GM12878 (cell line): ENCODE results near the gene EVX2. TPM values are rescaled to one million over a fixed set of nuclear protein-coding genes. Genes with fewer than 3 reads are reported as not detected.

Experiments
- BHLHE40 ChIP-seq, 2 experiments: fragments of 450-650 bp in 1 of 2; IDR thresholded peaks; 2 replicates each; pipeline ENCODE4 v1.6.1; 2011 to 2017; ENCODE audit warnings: low read depth in 2 of 2, borderline replicate concordance in 1 of 2, improper control_type of control experiment in 1 of 2, low read length in 1 of 2, mild to moderate bottlenecking in 1 of 2
- CBFB ChIP-seq: IDR thresholded peaks from 2 replicates; pipeline ENCODE4 v1.6.1; 2016; ENCODE audit warnings: antibody characterized with exemption, low read depth
- ETV6 ChIP-seq, 2 experiments: fragments of 450-650 bp in 1 of 2; IDR thresholded peaks in 1 of 2; conservative IDR thresholded peaks in 1 of 2; 2 replicates each; pipeline ENCODE4 v1.6.1; 2014; ENCODE audit warnings: antibody characterized with exemption in 1 of 2, borderline replicate concordance in 1 of 2, low read depth in 1 of 2, mild to moderate bottlenecking in 1 of 2, moderate library complexity in 1 of 2
- FOXM1 ChIP-seq: IDR thresholded peaks from 2 replicates; pipeline ENCODE4 v1.6.1; 2012; ENCODE audit warnings: low read depth, mild to moderate bottlenecking, inconsistent platforms, low read length, moderate library complexity
- IKZF2 ChIP-seq, 2 experiments: fragments of 450-650 bp; IDR thresholded peaks; 2 replicates each; pipeline ENCODE4 v1.6.1; 2017; ENCODE audit warnings: mild to moderate bottlenecking in 2 of 2, moderate library complexity in 2 of 2
- NFYB ChIP-seq: IDR thresholded peaks from 2 replicates; pipeline ENCODE4 v1.6.1; 2011; ENCODE audit warnings: low read depth, mild to moderate bottlenecking, low read length, improper control_type of control experiment, moderate library complexity; ENCODE audit not compliant: insufficient read depth
- STAT1 ChIP-seq: fragments of 450-650 bp; conservative IDR thresholded peaks from 2 replicates; pipeline ENCODE4 v1.6.1; 2014; ENCODE audit warnings: antibody characterized with exemption, mild to moderate bottlenecking
- ZNF622 ChIP-seq: fragments of 450-650 bp; IDR thresholded peaks from 2 replicates; pipeline ENCODE4 v1.6.1; 2017; ENCODE audit warnings: mild to moderate bottlenecking, inconsistent platforms
- polyA plus RNA-seq, 11 experiments: library from polyadenylated mRNA; depleted of rRNA in 4 of 11; unstranded in 6 of 11; stranded (reverse) in 5 of 11; fragments of >200 nt; fragmentation: Nextera tagmentation in 4 of 11; fragmentation: Illumina TruSeq in 1 of 11; extraction: Ambion mirVana in 4 of 11; extraction: Trizol in 1 of 11; gene quantifications; 1 replicate in 1 of 11; 2 replicates in 10 of 11; pipeline versions ENCODE4 v1.2.1 to v1.2.3, GENCODE V29; 2011 to 2016; ENCODE audit warnings: inconsistent platforms in 2 of 11, missing spikeins in 2 of 11, low read depth in 1 of 11
- total RNA-seq, 4 experiments: library from RNA; depleted of rRNA in 3 of 4; stranded (reverse); fragments of >200 nt in 3 of 4; fragmentation: Illumina TruSeq in 1 of 4; extraction: Trizol in 1 of 4; gene quantifications; 2 replicates each; pipeline versions ENCODE4 v1.2.1 to v1.2.3, GENCODE V29; 2013 to 2021
- TF ChIP-seq, protein P1 (sequence below): fragments of 450-650 bp; IDR thresholded peaks from 2 replicates; pipeline ENCODE4 v1.6.1; 2016; ENCODE audit warnings: mild to moderate bottlenecking
- TF ChIP-seq, protein P2 (sequence below): fragments of 450-650 bp; IDR thresholded peaks from 2 replicates; pipeline ENCODE4 v1.6.1; 2017; ENCODE audit warnings: low read depth, mild to moderate bottlenecking, moderate library complexity
- TF ChIP-seq, protein P3 (sequence below): IDR thresholded peaks from 2 replicates; pipeline ENCODE4 v1.6.1; 2012; ENCODE audit warnings: low read depth, low read length, improper control_type of control experiment

Gene EVX2
- total and polyA plus RNA-seq, 10 of the 15 experiments (the other 5 are each of a cell fraction or from before 2014, with no cell fraction given): not detected

DNA sequence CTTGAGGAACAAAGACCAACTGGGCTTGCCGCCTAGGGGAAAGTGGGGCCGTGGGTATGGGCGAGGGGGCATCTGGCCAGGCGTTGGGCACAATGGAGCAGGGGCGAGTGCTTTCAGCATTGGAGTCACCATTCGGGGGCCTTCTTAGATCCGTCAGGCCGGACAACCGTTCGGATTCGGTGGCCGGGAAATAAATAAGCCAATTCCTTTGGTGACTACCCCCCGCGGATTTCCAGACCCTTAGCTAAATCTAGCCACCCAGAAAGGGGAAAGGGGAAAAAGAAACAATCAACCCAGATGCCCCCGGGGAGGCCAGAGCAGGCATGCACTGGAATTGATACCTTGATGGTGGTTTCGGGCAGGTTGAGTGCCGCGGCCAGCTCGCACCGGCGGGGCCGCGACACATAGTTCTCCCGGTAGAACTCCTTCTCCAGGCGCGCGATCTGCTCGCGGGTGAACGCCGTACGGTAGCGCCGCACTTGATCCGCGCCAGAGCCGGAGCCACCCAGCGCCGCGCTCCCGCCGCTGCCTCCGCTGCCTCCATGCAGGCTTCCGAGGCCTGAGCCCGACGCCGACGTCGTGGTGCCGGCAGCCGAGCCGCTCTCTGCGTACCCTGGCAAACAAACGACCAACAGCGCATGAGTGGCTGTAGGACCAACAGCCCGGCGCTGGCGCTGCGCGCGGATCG, 1.8 kb downstream of the EVX2 start (continued):
- TF ChIP-seq ETV6 (conservative IDR thresholded peaks at IDR 0.05 in 1 of 2, IDR thresholded peaks at IDR 0.05 in 1 of 2; ENCODE audit: borderline replicate concordance in 1 of 2, low read depth in 1 of 2) (no peak), FOXM1 (no peak), IKZF2 (IDR thresholded peaks at IDR 0.05) (no peak), CBFB (no peak), NFYB (no peak), STAT1 (no peak), ZNF622 (no peak), BHLHE40 (IDR thresholded peaks at IDR 0.05; ENCODE audit: borderline replicate concordance in 1 of 2, low read depth in 2 of 2, low read length in 1 of 2) (no peak)
- TF ChIP-seq, protein P1, sequence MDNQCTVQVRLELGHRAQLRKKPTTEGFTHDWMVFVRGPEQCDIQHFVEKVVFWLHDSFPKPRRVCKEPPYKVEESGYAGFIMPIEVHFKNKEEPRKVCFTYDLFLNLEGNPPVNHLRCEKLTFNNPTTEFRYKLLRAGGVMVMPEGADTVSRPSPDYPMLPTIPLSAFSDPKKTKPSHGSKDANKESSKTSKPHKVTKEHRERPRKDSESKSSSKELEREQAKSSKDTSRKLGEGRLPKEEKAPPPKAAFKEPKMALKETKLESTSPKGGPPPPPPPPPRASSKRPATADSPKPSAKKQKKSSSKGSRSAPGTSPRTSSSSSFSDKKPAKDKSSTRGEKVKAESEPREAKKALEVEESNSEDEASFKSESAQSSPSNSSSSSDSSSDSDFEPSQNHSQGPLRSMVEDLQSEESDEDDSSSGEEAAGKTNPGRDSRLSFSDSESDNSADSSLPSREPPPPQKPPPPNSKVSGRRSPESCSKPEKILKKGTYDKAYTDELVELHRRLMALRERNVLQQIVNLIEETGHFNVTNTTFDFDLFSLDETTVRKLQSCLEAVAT: no peak
- TF ChIP-seq, protein P2, sequence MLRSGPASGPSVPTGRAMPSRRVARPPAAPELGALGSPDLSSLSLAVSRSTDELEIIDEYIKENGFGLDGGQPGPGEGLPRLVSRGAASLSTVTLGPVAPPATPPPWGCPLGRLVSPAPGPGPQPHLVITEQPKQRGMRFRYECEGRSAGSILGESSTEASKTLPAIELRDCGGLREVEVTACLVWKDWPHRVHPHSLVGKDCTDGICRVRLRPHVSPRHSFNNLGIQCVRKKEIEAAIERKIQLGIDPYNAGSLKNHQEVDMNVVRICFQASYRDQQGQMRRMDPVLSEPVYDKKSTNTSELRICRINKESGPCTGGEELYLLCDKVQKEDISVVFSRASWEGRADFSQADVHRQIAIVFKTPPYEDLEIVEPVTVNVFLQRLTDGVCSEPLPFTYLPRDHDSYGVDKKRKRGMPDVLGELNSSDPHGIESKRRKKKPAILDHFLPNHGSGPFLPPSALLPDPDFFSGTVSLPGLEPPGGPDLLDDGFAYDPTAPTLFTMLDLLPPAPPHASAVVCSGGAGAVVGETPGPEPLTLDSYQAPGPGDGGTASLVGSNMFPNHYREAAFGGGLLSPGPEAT: no peak
- TF ChIP-seq, protein P3, sequence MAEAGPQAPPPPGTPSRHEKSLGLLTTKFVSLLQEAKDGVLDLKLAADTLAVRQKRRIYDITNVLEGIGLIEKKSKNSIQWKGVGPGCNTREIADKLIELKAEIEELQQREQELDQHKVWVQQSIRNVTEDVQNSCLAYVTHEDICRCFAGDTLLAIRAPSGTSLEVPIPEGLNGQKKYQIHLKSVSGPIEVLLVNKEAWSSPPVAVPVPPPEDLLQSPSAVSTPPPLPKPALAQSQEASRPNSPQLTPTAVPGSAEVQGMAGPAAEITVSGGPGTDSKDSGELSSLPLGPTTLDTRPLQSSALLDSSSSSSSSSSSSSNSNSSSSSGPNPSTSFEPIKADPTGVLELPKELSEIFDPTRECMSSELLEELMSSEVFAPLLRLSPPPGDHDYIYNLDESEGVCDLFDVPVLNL: no peak
